HEK293 (cell line): ENCODE results near the gene B3GNT3.

Experiments used
- CTCF ChIA-PET: fragments of 350-600 bp; formaldehyde crosslinking; extraction: SDS; loops from one replicate; lab custom pipeline; 2021; ENCODE audit warnings: antibody characterized with exemption; lab: Yijun Ruan, JAX
- POLR2A ChIA-PET: fragments of 300-600 bp; formaldehyde crosslinking; extraction: SDS; loops from one replicate; lab custom pipeline; 2020; ENCODE audit warnings: antibody characterized with exemption, inconsistent platforms; lab: Yijun Ruan, JAX
- H3K27ac ChIP-seq: fragments of 200-500 bp; sonication (Bioruptor generic); 2 replicates; pipeline ENCODE4 v1.5.1; 2014; ENCODE audit warnings: low read depth, low read length, control low read depth, inconsistent platforms; ENCODE audit errors: extremely low read depth
- H3K36me3 ChIP-seq, 2 experiments: fragments of 200-500 bp in 1 of 2; sonication (Bioruptor generic) in 1 of 2; 1 replicate in 1 of 2; 2 replicates in 1 of 2; pipeline ENCODE4 v1.5.1; 2014 to 2017; ENCODE audit warnings: inconsistent platforms in 2 of 2, low read length in 2 of 2; ENCODE audit not compliant: control insufficient read depth in 2 of 2, insufficient read depth in 1 of 2
- H3K4me1 ChIP-seq: fragments of 200-500 bp; sonication (Bioruptor generic); 2 replicates; pipeline ENCODE4 v1.5.1; 2014; ENCODE audit warnings: mild to moderate bottlenecking, low read length, inconsistent platforms; ENCODE audit not compliant: control insufficient read depth, insufficient read depth
- H3K4me3 ChIP-seq: 2 replicates; pipeline ENCODE4 v1.5.1; 2011; ENCODE audit warnings: low read depth, mild to moderate bottlenecking, control low read depth, low read length, moderate library complexity
- H3K9me3 ChIP-seq: fragments of 200-500 bp; sonication (Bioruptor generic); 2 replicates; pipeline ENCODE4 v1.5.1; 2014; ENCODE audit warnings: low read depth, low read length, inconsistent platforms; ENCODE audit not compliant: control insufficient read depth, insufficient read depth
- FEZF1 ChIP-seq: fragments of 450-650 bp; formaldehyde crosslinking; IDR thresholded peaks from 2 replicates; pipeline ENCODE4 v1.5.1; 2016; ENCODE audit warnings: missing biosample characterization, missing genetic modification characterization
- GLIS1 ChIP-seq: fragments of 450-650 bp; formaldehyde crosslinking; IDR thresholded peaks from 2 replicates; pipeline ENCODE4 v1.5.1; 2016; ENCODE audit warnings: missing biosample characterization, missing genetic modification characterization
- HOXC10 ChIP-seq: sonication (generic); formaldehyde crosslinking; IDR thresholded peaks from 2 replicates; pipeline ENCODE4 v1.8.1; 2023; ENCODE audit warnings: mild to moderate bottlenecking, missing genetic modification reagents
- OSR2 ChIP-seq: fragments of 450-650 bp; formaldehyde crosslinking; IDR thresholded peaks from 2 replicates; pipeline ENCODE4 v1.5.1; 2016; ENCODE audit warnings: missing biosample characterization, missing genetic modification characterization
- SALL2 ChIP-seq: fragments of 450-650 bp; formaldehyde crosslinking; IDR thresholded peaks from 2 replicates; pipeline ENCODE4 v1.5.0; 2017; ENCODE audit warnings: missing biosample characterization, mild to moderate bottlenecking, missing genetic modification characterization, borderline replicate concordance
- SP3 ChIP-seq: fragments of 450-650 bp; formaldehyde crosslinking; IDR thresholded peaks from 2 replicates; pipeline ENCODE4 v1.5.1; 2016; ENCODE audit warnings: missing biosample characterization, missing genetic modification characterization
- TRIM28 ChIP-seq: IDR thresholded peaks from 2 replicates; pipeline ENCODE4 v1.6.1; 2011; ENCODE audit warnings: low read length, control low read depth, borderline replicate concordance
- ZBTB44 ChIP-seq: fragments of 450-650 bp; IDR thresholded peaks from 2 replicates; pipeline ENCODE4 v1.5.1; 2018; ENCODE audit warnings: missing biosample characterization, mild to moderate bottlenecking, missing genetic modification characterization
- ZFP3 ChIP-seq: fragments of 450-650 bp; formaldehyde crosslinking; IDR thresholded peaks from 2 replicates; pipeline ENCODE4 v1.5.1; 2016; ENCODE audit warnings: low read depth, missing biosample characterization, missing genetic modification characterization
- ZFP37 ChIP-seq: fragments of 450-650 bp; formaldehyde crosslinking; IDR thresholded peaks from 2 replicates; pipeline ENCODE4 v1.5.1; 2016; ENCODE audit warnings: missing biosample characterization, missing genetic modification characterization
- ZNF362 ChIP-seq: fragments of 450-650 bp; formaldehyde crosslinking; IDR thresholded peaks from 2 replicates; pipeline ENCODE4 v1.5.1; 2016; ENCODE audit warnings: missing biosample characterization, missing genetic modification characterization
- ZNF433 ChIP-seq: fragments of 450-650 bp; formaldehyde crosslinking; IDR thresholded peaks from 2 replicates; pipeline ENCODE4 v1.5.1; 2016; ENCODE audit warnings: missing biosample characterization, missing genetic modification characterization, low read depth
- ZNF621 ChIP-seq: fragments of 450-650 bp; formaldehyde crosslinking; IDR thresholded peaks from 2 replicates; pipeline ENCODE4 v1.5.1; 2017; ENCODE audit warnings: missing biosample characterization, missing genetic modification characterization
- ZNF785 ChIP-seq: fragments of 450-650 bp; formaldehyde crosslinking; IDR thresholded peaks from 2 replicates; pipeline ENCODE4 v1.5.1; 2016; ENCODE audit warnings: missing biosample characterization, missing genetic modification characterization
- TF ChIP-seq, protein P1 (sequence below): fragments of 450-650 bp; formaldehyde crosslinking; IDR thresholded peaks from 2 replicates; pipeline ENCODE4 v1.5.1; 2016; ENCODE audit warnings: missing biosample characterization, missing genetic modification characterization, borderline replicate concordance
- TF ChIP-seq, protein P2 (sequence below): fragments of 450-650 bp; formaldehyde crosslinking; optimal IDR thresholded peaks from 2 replicates; pipeline ENCODE3; 2016; ENCODE audit warnings: missing biosample characterization, mild to moderate bottlenecking, missing genetic modification characterization
- TF ChIP-seq, protein P3 (sequence below): fragments of 450-650 bp; formaldehyde crosslinking; IDR thresholded peaks from 2 replicates; pipeline ENCODE4 v1.5.1; 2016; ENCODE audit warnings: missing biosample characterization, missing genetic modification characterization

The B3GNT3 gene

GRCh38 chr19:17751103-17751911, 43.6 kb upstream of the B3GNT3 start, which contains the start of gene FCHO1:
FCHO1 (plus strand) TSS chr19:17751477; CDS start chr19:17755165, 3,688 bp downstream.
- POLR2A ChIA-PET: no interaction called here
- H3K4me1 ChIP-seq: no peaks in the 10 kb centered on the region
- no peak for TF ChIP-seq ZFP3 (tag by site-specific recombination)
- TF ChIP-seq, protein P1, sequence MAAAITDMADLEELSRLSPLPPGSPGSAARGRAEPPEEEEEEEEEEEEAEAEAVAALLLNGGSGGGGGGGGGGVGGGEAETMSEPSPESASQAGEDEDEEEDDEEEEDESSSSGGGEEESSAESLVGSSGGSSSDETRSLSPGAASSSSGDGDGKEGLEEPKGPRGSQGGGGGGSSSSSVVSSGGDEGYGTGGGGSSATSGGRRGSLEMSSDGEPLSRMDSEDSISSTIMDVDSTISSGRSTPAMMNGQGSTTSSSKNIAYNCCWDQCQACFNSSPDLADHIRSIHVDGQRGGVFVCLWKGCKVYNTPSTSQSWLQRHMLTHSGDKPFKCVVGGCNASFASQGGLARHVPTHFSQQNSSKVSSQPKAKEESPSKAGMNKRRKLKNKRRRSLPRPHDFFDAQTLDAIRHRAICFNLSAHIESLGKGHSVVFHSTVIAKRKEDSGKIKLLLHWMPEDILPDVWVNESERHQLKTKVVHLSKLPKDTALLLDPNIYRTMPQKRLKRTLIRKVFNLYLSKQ (tag by site-specific recombination): no peak
- TF ChIP-seq ZNF433 (tag by site-specific recombination): no peak
- TF ChIP-seq, all 188 proteins: peak for 0
- no peak within 1 kb of the TSS for H3K4me3 ChIP-seq
- H3K9me3 ChIP-seq: no peaks in the 10 kb centered on the region
- no peaks in the 10 kb centered on the region for H3K36me3 ChIP-seq
- no peak within 1 kb of the TSS for H3K27ac ChIP-seq
- CTCF ChIA-PET: no interaction called here

DNA sequence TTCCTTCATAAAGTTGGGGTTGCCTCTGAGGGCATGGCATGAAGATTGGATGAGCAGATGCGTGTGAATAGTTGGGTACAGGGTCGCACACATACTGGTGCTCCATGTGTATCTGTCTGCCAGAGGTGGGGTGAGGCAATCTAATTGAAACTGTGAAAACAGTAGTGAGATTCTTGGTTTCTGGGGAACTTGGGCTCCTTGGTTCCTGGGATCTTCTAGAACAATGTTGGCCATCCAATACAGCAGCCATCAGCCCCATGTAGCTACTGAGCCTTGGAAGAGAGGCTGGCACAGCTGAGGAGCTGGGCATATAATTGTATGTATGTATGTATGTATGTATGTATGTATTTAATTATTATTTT, 43.0 kb upstream of the B3GNT3 start:
- ChIA-PET POLR2A (interaction anchor here (1.5 kb wide), 1 partner anchor 33 kb away, joined by 4 read pairs; the partner anchor contains the start of gene MAP1S), CTCF (interaction anchor here (0.6 to 7.0 kb wide), 2 partner anchors 12 to 15 kb away, joined by 3 to 46 read pairs; no protein-coding TSS in a partner anchor)
- TF ChIP-seq TRIM28: no peak
- TF ChIP-seq ZNF785 (tag by site-specific recombination): no peak
- TF ChIP-seq FEZF1 (tag by site-specific recombination): no peak
- TF ChIP-seq, protein P2, sequence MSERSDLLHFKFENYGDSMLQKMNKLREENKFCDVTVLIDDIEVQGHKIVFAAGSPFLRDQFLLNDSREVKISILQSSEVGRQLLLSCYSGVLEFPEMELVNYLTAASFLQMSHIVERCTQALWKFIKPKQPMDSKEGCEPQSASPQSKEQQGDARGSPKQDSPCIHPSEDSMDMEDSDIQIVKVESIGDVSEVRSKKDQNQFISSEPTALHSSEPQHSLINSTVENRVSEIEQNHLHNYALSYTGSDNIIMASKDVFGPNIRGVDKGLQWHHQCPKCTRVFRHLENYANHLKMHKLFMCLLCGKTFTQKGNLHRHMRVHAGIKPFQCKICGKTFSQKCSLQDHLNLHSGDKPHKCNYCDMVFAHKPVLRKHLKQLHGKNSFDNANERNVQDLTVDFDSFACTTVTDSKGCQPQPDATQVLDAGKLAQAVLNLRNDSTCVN (tag by site-specific recombination): no peak
- no peak for TF ChIP-seq ZFP37 (tag by site-specific recombination)
- Histone ChIP-seq H3K9me3 (no peaks in the 10 kb centered on the region), H3K4me1 (no peaks in the 10 kb centered on the region), H3K27ac (no peak overlapping the region), H3K4me3 (no peak overlapping the region), H3K36me3 (no peaks in the 10 kb centered on the region)

GRCh38 chr19:17752865-17753639, 41.9 kb upstream of the B3GNT3 start:
- no peak overlapping the region for H3K27ac ChIP-seq
- TF ChIP-seq ZNF621 (tag by site-specific recombination) (no peak), ZNF362 (tag by site-specific recombination) (0 out of 2 replicates have a peak, but pooled peaks have one; percentile 36), ZFP3 (tag by site-specific recombination) (peak; percentile 90)
- TF ChIP-seq, all 188 proteins: peak for 2
- Histone ChIP-seq H3K9me3 (no peaks in the 10 kb centered on the region), H3K36me3 (no peaks in the 10 kb centered on the region), H3K4me3 (no peak overlapping the region), H3K4me1 (no peaks in the 10 kb centered on the region)
- ChIA-PET CTCF (interaction anchor here (0.6 to 7.0 kb wide), 4 partner anchors 14 to 312 kb away, joined by 3 to 46 read pairs (median 4); partner anchors contain the start of gene MAP1S), POLR2A (interaction anchor here (1.5 kb wide), 1 partner anchor 34 kb away, joined by 4 read pairs; the partner anchor contains the start of gene MAP1S)

GRCh38 chr19:17753976-17754375, 41.0 kb upstream of the B3GNT3 start:
- H3K36me3 ChIP-seq: no peaks in the 10 kb centered on the region
- peak; percentile 78 for TF ChIP-seq GLIS1 (tag by site-specific recombination)
- TF ChIP-seq SALL2 (tag by site-specific recombination): no peak
- TF ChIP-seq ZBTB44 (tag by site-specific recombination): no peak
- no peak for TF ChIP-seq SP3 (tag by site-specific recombination)
- 0 out of 2 replicates have a peak, but pooled peaks have one; percentile 33 for TF ChIP-seq OSR2
- TF ChIP-seq, protein P3, sequence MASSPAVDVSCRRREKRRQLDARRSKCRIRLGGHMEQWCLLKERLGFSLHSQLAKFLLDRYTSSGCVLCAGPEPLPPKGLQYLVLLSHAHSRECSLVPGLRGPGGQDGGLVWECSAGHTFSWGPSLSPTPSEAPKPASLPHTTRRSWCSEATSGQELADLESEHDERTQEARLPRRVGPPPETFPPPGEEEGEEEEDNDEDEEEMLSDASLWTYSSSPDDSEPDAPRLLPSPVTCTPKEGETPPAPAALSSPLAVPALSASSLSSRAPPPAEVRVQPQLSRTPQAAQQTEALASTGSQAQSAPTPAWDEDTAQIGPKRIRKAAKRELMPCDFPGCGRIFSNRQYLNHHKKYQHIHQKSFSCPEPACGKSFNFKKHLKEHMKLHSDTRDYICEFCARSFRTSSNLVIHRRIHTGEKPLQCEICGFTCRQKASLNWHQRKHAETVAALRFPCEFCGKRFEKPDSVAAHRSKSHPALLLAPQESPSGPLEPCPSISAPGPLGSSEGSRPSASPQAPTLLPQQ: no peak
- TF ChIP-seq HOXC10: no peak

More at GRCh38 chr19:17753976-17754375, 41.0 kb upstream of the B3GNT3 start:
- POLR2A ChIA-PET: no interaction called here
- Histone ChIP-seq H3K9me3 (no peaks in the 10 kb centered on the region), H3K4me1 (no peaks in the 10 kb centered on the region), H3K27ac (no peak overlapping the region), H3K4me3 (no peak overlapping the region)
- CTCF ChIA-PET: interaction anchor here (0.5 to 7.0 kb wide), 5 partner anchors 13 to 395 kb away, joined by 3 to 46 read pairs (median 4); no protein-coding TSS in a partner anchor
